BLaER1 treated with 17β-estradiol and CSF1 and Interleukin-3, amounts not matched to agents 10 nM and 100 nM (cell line): Measurements from ENCODE around the gene BUB3.

Experiments used
- H3K27ac ChIP-seq, 11 experiments: shearing (Covaris generic); formaldehyde crosslinking; 2 replicates each; pipeline ENCODE4 v1.8.1; 2022
- H3K27me3 ChIP-seq, 11 experiments: shearing (Covaris generic); formaldehyde crosslinking; 2 replicates each; pipeline ENCODE4 v1.8.1; 2022
- H3K36me3 ChIP-seq, 11 experiments: shearing (Covaris generic); formaldehyde crosslinking; 2 replicates each; pipeline ENCODE4 v1.8.1; 2022
- H3K4me1 ChIP-seq, 10 experiments: shearing (Covaris generic); formaldehyde crosslinking; 2 replicates each; pipeline ENCODE4 v1.8.1; 2022
- H3K4me2 ChIP-seq, 11 experiments: shearing (Covaris generic); formaldehyde crosslinking; 2 replicates each; pipeline ENCODE4 v1.8.1; 2022
- H3K4me3 ChIP-seq, 10 experiments: shearing (Covaris generic); formaldehyde crosslinking; 2 replicates each; pipeline ENCODE4 v1.8.1; 2022
- H3K9ac ChIP-seq, 11 experiments: shearing (Covaris generic); formaldehyde crosslinking; 2 replicates each; pipeline ENCODE4 v1.8.1; 2022
- H3K9me3 ChIP-seq, 11 experiments: shearing (Covaris generic); formaldehyde crosslinking; replicated peaks in 1 of 11; 2 replicates each; pipeline ENCODE4 v1.8.1; 2022
- H4K20me1 ChIP-seq, 11 experiments: shearing (Covaris generic); formaldehyde crosslinking; 2 replicates each; pipeline ENCODE4 v1.8.1; 2022
- Cebpa-rat ChIP-seq, 11 experiments: shearing (Covaris generic); IDR thresholded peaks; 2 replicates each; pipeline ENCODE4 v1.8.1; 2022

Gene BUB3

DNA sequence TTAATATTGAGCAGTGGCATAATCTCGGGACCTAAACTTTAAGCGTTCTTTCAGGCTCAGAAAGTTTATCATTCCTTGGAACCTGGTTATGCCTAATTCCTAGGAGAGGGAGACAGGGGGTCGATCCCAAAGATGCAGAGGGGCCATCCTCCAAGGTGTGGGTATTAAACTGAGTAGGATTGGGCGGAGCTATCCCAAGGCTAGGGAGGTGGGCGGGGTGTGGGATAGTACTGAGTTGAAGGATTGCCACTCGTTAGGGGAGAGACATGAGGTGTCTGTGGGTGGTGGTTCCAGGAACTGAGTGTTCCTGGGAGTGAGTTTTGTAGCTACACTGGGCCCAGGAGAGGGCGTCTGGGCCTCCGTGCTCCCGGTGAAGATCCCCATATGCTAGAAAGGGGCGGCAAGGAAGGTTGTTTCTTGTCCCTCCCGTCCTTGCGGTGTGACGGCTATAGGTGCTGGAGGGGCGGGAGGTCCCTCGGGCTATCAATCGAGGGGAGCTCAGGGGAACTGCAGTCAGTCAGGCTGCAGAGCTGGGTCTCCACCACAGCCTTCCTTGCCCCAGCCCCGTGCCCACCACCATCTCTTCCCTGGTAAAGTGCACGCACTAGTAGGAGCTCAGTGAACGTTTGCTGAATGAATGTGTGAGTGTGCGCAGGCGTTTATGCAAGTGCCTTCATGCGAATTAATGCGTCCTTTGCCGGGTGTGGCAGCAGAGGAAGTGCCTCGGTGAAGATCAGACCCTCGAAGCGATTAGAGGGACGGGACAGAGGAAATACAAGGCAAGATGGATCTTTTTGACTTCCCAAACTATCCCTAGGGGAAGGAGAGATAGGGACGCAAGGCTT is 9.3 kb upstream of the BUB3 start:
- Histone ChIP-seq H3K4me1 (peaks cover 40 to 63% (median 55%) of the 10 kb centered on the region in 10 experiments), H3K4me3 (0 out of 20 replicates have a peak overlapping the region, but pooled peaks of 1 of the 10 experiments have one; percentile 13), H3K36me3 (no peaks in the 10 kb centered on the region), H3K4me2 (peak overlapping the region in 5 of 11 experiments; percentile 9 to 99 (median 17); a peak in 7 of 22 replicates), H4K20me1 (peaks cover 0 to 100% (median 73%) of the 10 kb centered on the region in 11 experiments; a peak in 20 of 22 replicates), H3K27me3 (peaks cover 100% of the 10 kb centered on the region in 11 experiments), H3K27ac (no peak overlapping the region), H3K9me3 (peaks cover 0 to 31% (median 12%) of the 10 kb centered on the region in 11 experiments; a peak in 12 of 22 replicates), H3K9ac (no peak overlapping the region)
- no peak for TF ChIP-seq Cebpa-rat (IDR thresholded peaks at IDR 0.05)

GRCh38 chr10:123145542-123146012 is 8.6 kb upstream of the BUB3 start:
- H3K4me2 ChIP-seq: peak overlapping the region in 9 of 11 experiments; percentile 18 to 99 (median 39); a peak in 10 of 22 replicates

DNA sequence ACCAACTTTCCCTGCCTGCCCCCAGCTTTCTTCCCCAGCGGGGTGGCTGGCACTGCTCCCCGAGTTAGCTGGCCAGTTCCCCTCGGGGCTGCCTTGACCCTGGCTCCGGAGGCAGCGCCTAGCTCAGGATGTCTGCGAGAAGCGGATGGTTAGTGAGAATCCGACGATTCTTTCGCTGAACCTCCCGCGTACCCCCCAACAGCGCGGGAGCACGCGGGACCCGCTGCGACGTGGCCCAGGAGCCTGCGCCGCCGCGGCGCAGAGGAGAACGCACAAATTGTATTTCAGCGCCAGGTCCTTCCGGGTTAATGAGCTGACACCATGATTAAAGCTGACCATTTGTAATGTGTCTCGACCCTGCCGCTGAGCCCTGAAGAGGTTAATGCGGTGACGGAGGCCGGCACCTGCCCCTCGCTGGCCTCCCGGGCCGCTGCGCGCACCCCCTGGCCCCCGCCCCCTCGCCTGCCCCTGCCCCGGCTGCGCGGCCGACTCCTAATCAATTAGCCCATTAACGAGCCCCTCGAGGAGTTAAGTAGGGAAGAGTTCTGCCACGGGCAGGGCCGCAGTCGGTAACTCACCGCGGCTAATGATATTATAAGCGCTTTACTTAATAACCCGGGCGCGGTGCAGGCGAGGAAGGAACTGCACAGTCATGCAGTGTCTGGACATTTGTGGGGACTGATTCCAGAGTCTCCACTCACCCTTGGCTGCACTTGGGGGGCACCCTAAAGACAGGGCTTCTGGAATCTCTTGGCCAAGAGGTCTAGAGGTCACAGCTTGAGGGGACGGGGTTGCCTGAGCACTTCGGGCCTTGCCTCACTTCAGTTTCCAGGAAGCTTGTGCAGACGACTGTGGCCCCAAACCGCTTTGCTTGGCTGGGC is 7.9 kb upstream of the BUB3 start:
- H3K4me2 ChIP-seq: peak overlapping the region in 10 of 11 experiments; percentile 18 to 99 (median 42); a peak in 15 of 22 replicates
- TF ChIP-seq Cebpa-rat (IDR thresholded peaks at IDR 0.05): no peak

More at GRCh38 chr10:123145542-123146012, 8.6 kb upstream of the BUB3 start:
- Histone ChIP-seq H3K27me3 (peaks cover 100% of the 10 kb centered on the region in 11 experiments), H4K20me1 (peaks cover 0 to 100% (median 73%) of the 10 kb centered on the region in 11 experiments; a peak in 19 of 22 replicates), H3K4me3 (peak overlapping the region in 5 of 10 experiments; percentile 22 to 45 (median 37); a peak in 3 of 20 replicates), H3K4me1 (peaks cover 42 to 63% (median 54%) of the 10 kb centered on the region in 10 experiments), H3K36me3 (no peaks in the 10 kb centered on the region), H3K9me3 (peaks cover 0 to 31% (median 12%) of the 10 kb centered on the region in 11 experiments; a peak in 12 of 22 replicates), H3K27ac (no peak overlapping the region), H3K9ac (no peak overlapping the region)
- no peak for TF ChIP-seq Cebpa-rat (IDR thresholded peaks at IDR 0.05)

DNA sequence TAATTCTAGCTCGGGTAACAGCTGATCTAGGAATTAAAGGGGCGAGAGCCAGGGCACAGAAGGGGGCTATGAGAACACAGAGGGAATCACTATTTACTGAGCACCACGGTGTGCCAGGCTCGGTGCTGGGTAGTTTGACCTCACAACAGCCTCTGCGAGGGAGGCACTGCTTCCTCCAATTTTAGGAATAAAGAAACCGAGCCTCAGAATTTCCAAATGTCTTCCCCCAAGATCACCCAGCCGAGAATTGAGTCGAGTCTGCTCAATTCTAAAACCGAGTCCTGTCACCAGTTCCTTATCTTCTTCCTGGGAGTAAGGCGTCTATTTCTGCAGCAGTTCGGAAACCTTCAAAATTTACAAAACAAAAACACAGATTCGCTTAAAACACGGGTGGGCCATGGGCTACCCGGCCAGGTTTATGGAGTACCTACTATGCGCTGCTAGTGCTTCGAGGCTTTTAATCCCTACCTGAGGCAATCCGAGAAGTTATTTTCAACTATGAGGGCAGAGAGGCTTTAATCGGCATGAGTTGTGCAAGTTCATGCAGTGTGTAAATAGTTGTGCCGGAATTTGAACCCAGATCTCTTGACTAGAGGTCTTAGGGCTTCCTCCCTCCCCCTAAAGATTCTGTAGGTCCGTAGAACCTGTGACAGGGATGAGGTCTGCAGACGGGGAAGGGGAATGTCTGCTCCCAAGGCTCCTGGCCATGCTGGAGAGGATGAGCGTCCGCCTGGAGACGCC is 7.1 kb upstream of the BUB3 start:
- Histone ChIP-seq H3K36me3 (no peaks in the 10 kb centered on the region), H3K9me3 (peaks cover 0 to 23% (median 12%) of the 10 kb centered on the region in 11 experiments; a peak in 12 of 22 replicates), H3K27ac (no peak overlapping the region; a peak in 1 of 22 replicates), H4K20me1 (peaks cover 0 to 96% (median 74%) of the 10 kb centered on the region in 11 experiments; a peak in 19 of 22 replicates), H3K4me1 (peaks cover 53 to 73% (median 65%) of the 10 kb centered on the region in 10 experiments), H3K27me3 (peaks cover 100% of the 10 kb centered on the region in 11 experiments), H3K4me3 (peak overlapping the region in 9 of 10 experiments; percentile 37 to 62 (median 45); a peak in 8 of 20 replicates), H3K9ac (no peak overlapping the region), H3K4me2 (peak overlapping the region; percentile 65 to 99 (median 82))
- TF ChIP-seq Cebpa-rat (IDR thresholded peaks at IDR 0.05): no peak

More for the DNA sequence above, 7.9 kb upstream of the BUB3 start:
- peaks cover 49 to 69% (median 60%) of the 10 kb centered on the region in 10 experiments for H3K4me1 ChIP-seq
- H3K27ac ChIP-seq: no peak overlapping the region; a peak in 1 of 22 replicates
- H3K9me3 ChIP-seq: peaks cover 0 to 28% (median 12%) of the 10 kb centered on the region in 11 experiments; a peak in 12 of 22 replicates
- H3K27me3 ChIP-seq: peaks cover 100% of the 10 kb centered on the region in 11 experiments
- no peak overlapping the region for H3K9ac ChIP-seq
- H4K20me1 ChIP-seq: peaks cover 0 to 100% (median 73%) of the 10 kb centered on the region in 11 experiments; a peak in 19 of 22 replicates
- no peaks in the 10 kb centered on the region for H3K36me3 ChIP-seq
- H3K4me3 ChIP-seq: peak overlapping the region in 5 of 10 experiments; percentile 22 to 45 (median 37); a peak in 5 of 20 replicates

DNA sequence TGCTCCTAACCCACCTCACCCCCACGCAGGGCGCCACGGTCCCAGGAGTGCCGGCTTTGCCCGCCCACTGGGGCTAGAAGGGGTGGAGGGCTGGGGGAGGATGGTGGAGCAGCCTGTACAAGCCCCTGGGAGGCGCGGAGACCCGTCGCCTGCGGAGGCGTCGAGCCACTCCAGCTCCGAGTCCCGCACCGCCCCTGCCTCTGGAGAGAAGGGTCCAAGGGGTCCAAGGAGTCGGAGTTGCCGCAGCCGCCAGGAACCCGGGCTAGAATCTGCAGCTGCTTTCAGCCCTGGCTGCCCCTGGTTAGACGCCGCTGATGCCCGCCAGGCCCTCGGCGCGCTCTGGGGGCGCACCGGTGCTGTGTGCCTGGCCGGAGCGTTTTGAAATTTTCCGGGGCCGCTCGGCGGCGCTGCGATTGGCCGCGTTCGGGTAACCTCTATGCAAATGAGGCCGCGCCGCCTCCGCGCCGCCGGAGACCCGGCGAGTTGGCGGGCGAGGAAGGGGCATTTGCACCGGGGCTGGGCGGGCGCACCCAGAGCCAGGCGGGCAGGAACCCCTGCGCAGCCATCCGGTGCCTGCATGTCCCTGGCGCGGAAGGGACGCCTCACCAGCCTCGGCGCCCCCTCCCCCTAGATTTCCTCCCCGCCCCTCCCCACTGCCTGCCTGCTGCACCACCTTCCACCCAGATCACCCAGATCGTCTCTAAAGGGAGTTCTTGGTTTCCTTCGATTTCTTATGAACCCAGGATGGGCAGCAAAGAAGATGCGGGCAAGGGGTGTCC is 6.4 kb upstream of the BUB3 start, which contains the start of gene HMX2:
Gene HMX2 (plus strand): TSS at position 502 of the 779 bp plus-strand sequence. CDS start 243 bp downstream, at position 745.
- H3K4me3 ChIP-seq: peak within 1 kb of the TSS; percentile 40 to 62 (median 46)
- peak within 1 kb of the TSS; percentile 65 to 99 (median 82) for H3K4me2 ChIP-seq
- peak within 1 kb of the TSS in 2 of 11 experiments; percentile 7 to 34; a peak in 2 of 22 replicates for H3K9ac ChIP-seq
- H3K9me3 ChIP-seq: peaks cover 0 to 16% (median 9%) of the 10 kb centered on the region in 11 experiments; a peak in 11 of 22 replicates
- H3K27ac ChIP-seq: no peak within 1 kb of the TSS; a peak in 1 of 22 replicates
- peaks cover 0 to 89% (median 74%) of the 10 kb centered on the region in 11 experiments; a peak in 19 of 22 replicates for H4K20me1 ChIP-seq
- H3K27me3 ChIP-seq: peaks cover 100% of the 10 kb centered on the region in 11 experiments
- TF ChIP-seq Cebpa-rat (IDR thresholded peaks at IDR 0.05): no peak
- H3K4me1 ChIP-seq: peaks cover 53 to 71% (median 65%) of the 10 kb centered on the region in 10 experiments
- no peaks in the 10 kb centered on the region for H3K36me3 ChIP-seq

GRCh38 chr10:123148414-123149161 is 5.6 kb upstream of the BUB3 start:
- Histone ChIP-seq H3K4me3 (peak overlapping the region; percentile 40 to 62 (median 46); a peak in 19 of 20 replicates), H3K27ac (no peak overlapping the region), H3K36me3 (no peaks in the 10 kb centered on the region), H3K9me3 (peaks cover 0 to 8% (median 1%) of the 10 kb centered on the region in 11 experiments; a peak in 9 of 22 replicates), H3K27me3 (peaks cover 100% of the 10 kb centered on the region in 11 experiments), H4K20me1 (peaks cover 0 to 81% (median 70%) of the 10 kb centered on the region in 11 experiments; a peak in 19 of 22 replicates), H3K9ac (peak overlapping the region in 2 of 11 experiments; percentile 7 to 34; a peak in 2 of 22 replicates), H3K4me2 (peak overlapping the region; percentile 65 to 99 (median 82)), H3K4me1 (peaks cover 53 to 68% (median 66%) of the 10 kb centered on the region in 10 experiments)
- no peak for TF ChIP-seq Cebpa-rat (IDR thresholded peaks at IDR 0.05)
